ENCODE results near the gene ARHGDIA. TPM values are rescaled to one million over a fixed set of nuclear protein-coding genes. Genes with fewer than 3 reads are reported as not detected.

Gene ARHGDIA
- total RNA-seq, 4 donors from 2014 or later: 31.2 to 350 (median 55.1) TPM

DNA sequence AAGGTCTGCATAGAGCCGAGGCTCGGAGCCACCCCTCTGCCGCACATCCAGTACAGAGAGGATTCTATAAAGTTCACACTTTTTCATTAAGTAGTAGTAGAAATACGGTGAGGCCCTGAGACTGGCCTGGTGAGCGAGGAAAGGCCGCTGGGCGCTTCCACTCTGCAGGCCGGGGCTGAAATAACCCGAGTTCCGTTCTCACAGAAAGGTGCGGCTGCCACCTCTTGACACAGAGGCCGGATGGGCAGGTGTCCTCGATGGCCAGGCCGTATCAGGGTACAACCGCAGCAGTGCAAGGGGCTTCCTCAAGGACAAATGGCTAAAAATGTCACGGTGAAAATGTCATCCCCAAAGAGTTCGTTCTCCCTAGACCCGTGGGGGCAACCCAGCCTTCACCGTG, 40.8 kb upstream of the ARHGDIA start:
- Histone ChIP-seq H3K27ac (peak overlapping the region in 1 of 2 donors; percentile 81), H3K4me3 (no peak overlapping the region), H3K4me1 (peaks cover 5 to 7% of the 10 kb centered on the region in 2 donors), H3K36me3 (no peaks in the 10 kb centered on the region), H3K27me3 (no peaks in the 10 kb centered on the region), H3K9me3 (no peaks in the 10 kb centered on the region)
- intact Hi-C loops (cut with DNase I; ENCODE audit: low total_unique reads): no loop called here
- DNase-seq: no peak
- TF ChIP-seq POLR2A (IDR thresholded peaks at IDR 0.05): no peak
- TF ChIP-seq, protein P1, sequence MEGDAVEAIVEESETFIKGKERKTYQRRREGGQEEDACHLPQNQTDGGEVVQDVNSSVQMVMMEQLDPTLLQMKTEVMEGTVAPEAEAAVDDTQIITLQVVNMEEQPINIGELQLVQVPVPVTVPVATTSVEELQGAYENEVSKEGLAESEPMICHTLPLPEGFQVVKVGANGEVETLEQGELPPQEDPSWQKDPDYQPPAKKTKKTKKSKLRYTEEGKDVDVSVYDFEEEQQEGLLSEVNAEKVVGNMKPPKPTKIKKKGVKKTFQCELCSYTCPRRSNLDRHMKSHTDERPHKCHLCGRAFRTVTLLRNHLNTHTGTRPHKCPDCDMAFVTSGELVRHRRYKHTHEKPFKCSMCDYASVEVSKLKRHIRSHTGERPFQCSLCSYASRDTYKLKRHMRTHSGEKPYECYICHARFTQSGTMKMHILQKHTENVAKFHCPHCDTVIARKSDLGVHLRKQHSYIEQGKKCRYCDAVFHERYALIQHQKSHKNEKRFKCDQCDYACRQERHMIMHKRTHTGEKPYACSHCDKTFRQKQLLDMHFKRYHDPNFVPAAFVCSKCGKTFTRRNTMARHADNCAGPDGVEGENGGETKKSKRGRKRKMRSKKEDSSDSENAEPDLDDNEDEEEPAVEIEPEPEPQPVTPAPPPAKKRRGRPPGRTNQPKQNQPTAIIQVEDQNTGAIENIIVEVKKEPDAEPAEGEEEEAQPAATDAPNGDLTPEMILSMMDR (IDR thresholded peaks at IDR 0.05): no peak

- DNase-seq: peak; percentile 89 to 90
- Histone ChIP-seq H3K27me3 (no peaks in the 10 kb centered on the region), H3K4me3 (peak within 1 kb of the TSS; percentile 46 to 83), H3K4me1 (peaks cover 0 to 4% of the 10 kb centered on the region in 2 donors), H3K9me3 (no peaks in the 10 kb centered on the region), H3K27ac (peak within 1 kb of the TSS; percentile 38 to 81), H3K36me3 (no peaks in the 10 kb centered on the region)
- peak in 1 of 2 donors; percentile 56 for TF ChIP-seq POLR2A (IDR thresholded peaks at IDR 0.05)
- TF ChIP-seq, protein P1 (IDR thresholded peaks at IDR 0.05): no peak
- intact Hi-C loops (cut with DNase I; ENCODE audit: low total_unique reads): no loop called here
Observed at GRCh38 chr17:81911277-81911961, 40.3 kb upstream of the ARHGDIA start, which contains the start of gene PCYT2. Gene PCYT2 (minus strand): TSS chr17:81911399. CDS start chr17:81911355, 44 bp downstream.

GRCh38 chr17:81910840-81911276, 39.7 kb upstream of the ARHGDIA start:
- TF ChIP-seq, protein P1 (IDR thresholded peaks at IDR 0.05): no peak
- TF ChIP-seq POLR2A (IDR thresholded peaks at IDR 0.05): no peak
- Histone ChIP-seq H3K9me3 (no peaks in the 10 kb centered on the region), H3K4me1 (peaks cover 0 to 4% of the 10 kb centered on the region in 2 donors), H3K27me3 (no peaks in the 10 kb centered on the region), H3K4me3 (peak overlapping the region; percentile 46 to 83), H3K36me3 (no peaks in the 10 kb centered on the region), H3K27ac (peak overlapping the region; percentile 38 to 62)
- peak in 1 of 2 donors; percentile 46 for DNase-seq
- intact Hi-C loops (cut with DNase I; ENCODE audit: low total_unique reads): no loop called here

DNA sequence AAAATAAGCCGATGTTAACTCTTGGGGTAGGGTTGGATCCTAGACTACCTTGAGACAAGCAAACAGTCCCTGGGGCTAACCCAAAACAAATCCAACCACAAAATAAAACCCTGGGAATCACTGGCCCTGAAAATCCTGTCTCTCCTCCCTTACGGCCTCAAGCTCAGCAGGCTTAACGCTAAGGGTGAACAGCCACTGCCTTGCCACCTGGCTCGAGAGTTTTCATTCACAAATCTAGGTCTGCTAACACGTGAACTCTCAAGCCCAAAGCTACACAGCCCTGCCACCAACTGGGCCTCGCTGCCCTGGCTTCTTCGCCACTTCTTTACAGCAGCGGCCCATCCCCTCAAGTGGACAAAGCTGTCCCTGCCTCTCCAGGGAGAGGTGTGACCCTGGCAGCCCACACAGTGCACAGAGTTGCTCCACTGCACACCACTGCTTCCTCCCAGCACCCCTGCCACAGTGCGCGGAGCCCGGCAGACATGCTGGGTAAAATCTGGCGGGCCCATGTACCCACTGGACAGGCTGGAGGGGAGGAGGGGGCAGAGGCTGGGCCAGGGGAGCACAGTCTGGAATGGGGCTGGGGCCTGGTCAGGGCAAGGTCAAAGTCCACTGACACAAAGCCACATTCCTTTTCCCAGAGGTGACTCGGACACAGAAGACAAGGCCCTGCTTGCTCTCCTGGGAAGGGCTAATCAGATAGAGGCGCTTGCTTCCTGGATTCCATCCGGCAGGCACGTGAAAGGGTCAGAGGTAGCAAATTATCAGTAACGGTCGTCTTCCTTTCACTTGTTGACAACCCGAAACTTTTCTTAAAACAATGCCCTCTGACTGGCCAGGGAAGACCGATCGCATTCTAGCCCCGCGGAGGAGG, 39.1 kb upstream of the ARHGDIA start:
- peak overlapping the region; percentile 46 to 83 for H3K4me3 ChIP-seq
- H3K4me1 ChIP-seq: peaks cover 0 to 4% of the 10 kb centered on the region in 2 donors
- intact Hi-C loops (cut with DNase I; ENCODE audit: low total_unique reads): no loop called here
- H3K9me3 ChIP-seq: no peaks in the 10 kb centered on the region
- H3K27ac ChIP-seq: peak overlapping the region in 1 of 2 donors; percentile 62
- no peak for DNase-seq
- no peaks in the 10 kb centered on the region for H3K27me3 ChIP-seq
- H3K36me3 ChIP-seq: no peaks in the 10 kb centered on the region
- no peak for TF ChIP-seq POLR2A (IDR thresholded peaks at IDR 0.05)
- TF ChIP-seq, protein P1 (IDR thresholded peaks at IDR 0.05): no peak
